ENCODE results near the gene SLC35E4.
A peak's percentile ranks its signal among the peaks of the same experiment; 100 is the strongest.
"Not testable (repeated sequence)": the region's sequence is repeated elsewhere in the genome, so short reads cannot be mapped to it uniquely, and the experiment has no call there.

SLC35E4 gene

DNA sequence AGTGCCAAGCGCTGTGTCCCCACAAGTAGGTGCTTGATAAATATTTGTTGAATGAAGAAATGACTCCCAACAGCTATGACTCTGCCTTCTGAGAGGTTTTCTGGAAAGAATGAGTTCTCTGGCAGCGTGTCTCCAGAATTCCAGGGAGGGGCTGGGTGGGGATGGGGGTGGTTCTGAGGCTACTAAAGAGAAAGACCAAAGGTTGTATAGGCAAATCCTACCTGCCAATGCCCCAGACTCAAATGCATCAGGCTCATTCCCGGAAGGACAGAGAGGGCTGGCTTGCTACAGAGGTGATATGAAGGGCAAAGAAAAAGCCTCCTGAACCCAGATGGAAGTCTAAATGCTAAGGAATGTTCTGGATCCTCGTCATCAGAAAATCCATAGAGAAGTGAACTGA lies 30.2 kb downstream of the SLC35E4 start:
- Histone ChIP-seq H3K27me3 (ENCODE audit: control insufficient read depth in 5 of 5, insufficient read depth in 4 of 5, low read length in 5 of 5) (no peaks in the 10 kb centered on the region), H3K4me3 (ENCODE audit: low read depth in 1 of 5, low read length in 5 of 5) (no peak overlapping the region), H3K27ac (ENCODE audit: low read depth, low read length) (no peak overlapping the region), H3K4me1 (ENCODE audit: control insufficient read depth in 5 of 5, insufficient read depth in 5 of 5, low read length in 5 of 5) (peaks cover 2 to 24% (median 18%) of the 10 kb centered on the region in 5 donors), H3K9ac (ENCODE audit: low read length in 5 of 5) (no peak overlapping the region), H3K9me3 (ENCODE audit: control insufficient read depth in 5 of 5, low read length in 5 of 5) (no peaks in the 10 kb centered on the region), H3K36me3 (ENCODE audit: control insufficient read depth in 5 of 5, insufficient read depth in 5 of 5, low read length in 5 of 5) (peaks cover 0 to 28% (median 20%) of the 10 kb centered on the region in 5 donors)

DNA sequence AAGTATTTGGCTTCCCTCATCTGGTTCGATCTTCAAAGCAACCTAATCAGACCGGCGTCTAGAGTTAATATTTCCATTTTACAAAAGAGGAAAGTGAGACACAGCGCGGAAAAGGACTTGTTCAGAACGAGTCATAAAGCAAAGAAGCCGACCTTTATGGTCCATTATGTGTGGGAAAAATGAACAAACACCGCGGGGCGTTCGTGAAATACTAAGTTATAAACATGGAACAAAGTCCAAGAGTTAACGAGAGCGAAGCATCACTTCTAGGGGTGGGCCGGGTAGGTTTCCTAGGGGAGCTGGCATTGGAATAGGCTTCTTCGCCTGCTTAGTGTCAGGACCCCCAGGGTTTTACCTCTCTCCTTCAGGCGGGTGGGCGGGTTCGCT lies 31.5 kb downstream of the SLC35E4 start:
- H3K4me3 ChIP-seq (ENCODE audit: low read depth in 1 of 5, low read length in 5 of 5) = peak overlapping the region; percentile 88 to 96 (median 91)
- no peaks in the 10 kb centered on the region for H3K9me3 ChIP-seq (ENCODE audit: control insufficient read depth in 5 of 5, low read length in 5 of 5)
- peaks cover 2 to 24% (median 18%) of the 10 kb centered on the region in 5 donors for H3K4me1 ChIP-seq (ENCODE audit: control insufficient read depth in 5 of 5, insufficient read depth in 5 of 5, low read length in 5 of 5)
- H3K36me3 ChIP-seq (ENCODE audit: control insufficient read depth in 5 of 5, insufficient read depth in 5 of 5, low read length in 5 of 5) = peaks cover 0 to 22% (median 20%) of the 10 kb centered on the region in 5 donors
- peak overlapping the region; percentile 52 to 87 (median 73) for H3K9ac ChIP-seq (ENCODE audit: low read length in 5 of 5)
- H3K27me3 ChIP-seq (ENCODE audit: control insufficient read depth in 5 of 5, insufficient read depth in 4 of 5, low read length in 5 of 5) = no peaks in the 10 kb centered on the region
- H3K27ac ChIP-seq (ENCODE audit: low read depth, low read length) = peak overlapping the region; percentile 46

DNA sequence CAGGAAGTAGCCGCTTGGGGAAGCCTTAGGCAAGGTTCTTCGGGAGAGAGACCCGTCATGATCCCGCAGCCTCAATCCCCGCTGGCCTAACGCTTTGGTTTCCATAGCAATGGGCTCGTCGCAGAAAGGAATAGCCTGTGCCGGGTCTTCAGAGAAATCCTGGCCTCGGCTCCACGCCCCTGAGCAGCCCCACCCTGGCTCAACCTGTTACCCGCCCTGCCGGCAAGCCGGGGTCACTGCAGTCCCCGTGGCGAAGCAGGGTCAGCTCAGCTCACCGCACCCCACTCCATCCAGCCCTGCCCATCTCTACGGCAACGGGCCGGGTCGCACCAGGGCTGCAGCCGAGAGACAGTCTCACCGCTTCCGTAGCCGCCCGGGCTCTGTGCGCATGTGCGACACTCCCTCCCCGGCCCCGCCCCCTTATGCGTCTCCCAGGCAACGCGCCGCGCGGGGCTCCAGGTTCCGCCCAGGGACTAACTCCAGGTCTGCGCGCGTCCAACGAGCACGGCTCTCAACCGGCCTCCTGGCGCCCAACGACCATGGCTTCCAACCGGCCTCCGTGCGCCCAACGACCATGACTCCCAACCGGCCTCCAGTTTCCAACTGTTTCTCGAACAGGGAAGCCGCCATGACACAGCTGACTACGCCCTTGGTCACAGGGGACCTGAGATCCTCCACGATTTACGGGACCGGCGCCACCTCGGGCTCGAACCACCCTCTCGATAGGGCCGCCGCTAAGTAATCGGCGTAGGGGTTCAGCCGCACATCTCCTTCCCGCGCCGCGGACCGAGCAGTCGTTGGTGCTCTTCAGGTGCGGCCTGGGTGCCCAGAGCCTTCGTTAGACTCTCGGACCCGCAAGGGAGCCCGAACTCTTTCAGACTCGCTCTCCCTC lies 32.2 kb downstream of the SLC35E4 start, which contains the start of gene DUSP18:
DUSP18 (minus strand) TSS at position 382 of the 892 bp plus-strand sequence. CDS start 3,872 bp downstream, outside the sequence.
- H3K27ac ChIP-seq (ENCODE audit: low read depth, low read length) = peak within 1 kb of the TSS; percentile 46

DNA sequence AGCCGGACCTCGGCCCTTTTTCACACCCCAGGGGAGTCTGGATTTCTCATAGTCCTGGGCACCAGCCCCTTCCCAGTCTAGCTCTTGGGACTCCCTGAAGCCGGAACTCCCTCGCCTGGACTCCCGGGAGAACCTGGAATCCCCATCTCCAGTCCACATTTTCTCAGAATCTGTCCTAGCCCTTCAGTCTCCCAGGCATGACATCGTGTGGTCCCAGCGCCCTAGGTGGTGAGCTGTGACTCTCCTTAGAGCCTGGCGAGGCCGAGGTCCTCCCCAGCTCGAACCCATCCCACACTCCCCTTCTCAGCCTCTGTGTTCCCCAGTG lies 32.8 kb downstream of the SLC35E4 start:
- H3K36me3 ChIP-seq (ENCODE audit: control insufficient read depth in 5 of 5, insufficient read depth in 5 of 5, low read length in 5 of 5) = peaks cover 0 to 11% (median 10%) of the 10 kb centered on the region in 5 donors
- no peaks in the 10 kb centered on the region for H3K27me3 ChIP-seq (ENCODE audit: control insufficient read depth in 5 of 5, insufficient read depth in 4 of 5, low read length in 5 of 5)
- peak overlapping the region in 4 of 5 donors; percentile 52 to 87 (median 71) for H3K9ac ChIP-seq (ENCODE audit: low read length in 5 of 5)
- no peaks in the 10 kb centered on the region for H3K9me3 ChIP-seq (ENCODE audit: control insufficient read depth in 5 of 5, low read length in 5 of 5)
- H3K27ac ChIP-seq (ENCODE audit: low read depth, low read length) = peak overlapping the region; percentile 46
- H3K4me1 ChIP-seq (ENCODE audit: control insufficient read depth in 5 of 5, insufficient read depth in 5 of 5, low read length in 5 of 5) = peaks cover 2 to 24% (median 18%) of the 10 kb centered on the region in 5 donors
- H3K4me3 ChIP-seq (ENCODE audit: low read depth in 1 of 5, low read length in 5 of 5) = peak overlapping the region; percentile 70 to 96 (median 90)

More for the DNA sequence above, 32.2 kb downstream of the SLC35E4 start, which contains the start of gene DUSP18:
- H3K4me3 ChIP-seq (ENCODE audit: low read depth in 1 of 5, low read length in 5 of 5) = peak within 1 kb of the TSS; percentile 88 to 96 (median 91)
- peaks cover 2 to 24% (median 18%) of the 10 kb centered on the region in 5 donors for H3K4me1 ChIP-seq (ENCODE audit: control insufficient read depth in 5 of 5, insufficient read depth in 5 of 5, low read length in 5 of 5)
- no peaks in the 10 kb centered on the region for H3K27me3 ChIP-seq (ENCODE audit: control insufficient read depth in 5 of 5, insufficient read depth in 4 of 5, low read length in 5 of 5)
- peak within 1 kb of the TSS; percentile 52 to 87 (median 73) for H3K9ac ChIP-seq (ENCODE audit: low read length in 5 of 5)
- peaks cover 0 to 17% (median 16%) of the 10 kb centered on the region in 5 donors for H3K36me3 ChIP-seq (ENCODE audit: control insufficient read depth in 5 of 5, insufficient read depth in 5 of 5, low read length in 5 of 5)
- H3K9me3 ChIP-seq (ENCODE audit: control insufficient read depth in 5 of 5, low read length in 5 of 5) = no peaks in the 10 kb centered on the region

DNA sequence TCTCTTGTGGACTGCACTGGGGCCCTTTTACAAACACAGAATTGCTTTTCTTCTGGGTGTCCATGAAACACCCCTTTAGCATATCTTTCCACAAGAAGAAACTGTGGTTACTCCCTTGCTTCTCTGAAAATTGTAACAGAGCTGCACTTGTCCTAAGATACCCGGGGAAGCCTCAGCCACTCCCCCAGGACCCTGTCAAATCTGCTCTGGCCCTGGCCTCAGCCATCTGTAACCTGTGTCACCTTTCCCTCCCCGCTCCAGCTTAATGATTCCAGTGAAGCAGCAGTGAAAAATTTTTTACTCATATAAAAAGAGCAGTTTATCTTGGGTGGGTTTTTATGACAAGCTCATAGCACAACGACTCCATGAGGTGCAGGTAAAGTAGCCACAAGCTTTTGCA lies 35.5 kb downstream of the SLC35E4 start:
- Histone ChIP-seq H3K9me3 (ENCODE audit: control insufficient read depth in 5 of 5, low read length in 5 of 5) (no peaks in the 10 kb centered on the region), H3K9ac (ENCODE audit: low read length in 5 of 5) (no peak overlapping the region), H3K4me3 (ENCODE audit: low read depth in 1 of 5, low read length in 5 of 5) (no peak overlapping the region), H3K4me1 (ENCODE audit: control insufficient read depth in 5 of 5, insufficient read depth in 5 of 5, low read length in 5 of 5) (peaks cover 2 to 22% (median 18%) of the 10 kb centered on the region in 5 donors), H3K27me3 (ENCODE audit: control insufficient read depth in 5 of 5, insufficient read depth in 4 of 5, low read length in 5 of 5) (peaks cover 0 to 12% (median 5%) of the 10 kb centered on the region in 5 donors), H3K36me3 (ENCODE audit: control insufficient read depth in 5 of 5, insufficient read depth in 5 of 5, low read length in 5 of 5) (no peaks in the 10 kb centered on the region), H3K27ac (ENCODE audit: low read depth, low read length) (no peak overlapping the region)

DNA sequence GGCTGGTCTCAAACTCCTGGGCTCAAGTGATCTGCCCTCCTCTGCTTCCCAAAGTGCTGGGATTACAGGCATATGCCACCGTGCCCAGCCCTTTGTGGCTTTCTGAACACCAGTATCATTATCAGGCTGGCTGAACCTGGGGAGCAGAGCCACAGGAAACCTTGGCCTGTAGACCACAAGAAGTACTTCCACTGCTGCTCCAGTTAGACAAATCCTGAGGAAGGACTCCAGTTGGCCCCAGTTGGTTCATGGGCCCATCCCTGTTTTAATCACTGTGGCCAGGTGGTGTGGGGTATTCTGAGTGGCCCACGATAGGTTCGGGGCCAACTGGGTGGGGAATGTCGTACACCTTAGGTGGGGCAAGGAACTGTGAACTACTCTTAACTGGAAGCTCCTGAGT lies 37.6 kb downstream of the SLC35E4 start:
- no peaks in the 10 kb centered on the region for H3K9me3 ChIP-seq (ENCODE audit: control insufficient read depth in 5 of 5, low read length in 5 of 5)
- no peak overlapping the region for H3K9ac ChIP-seq (ENCODE audit: low read length in 5 of 5)
- H3K27ac ChIP-seq (ENCODE audit: low read depth, low read length) = no peak overlapping the region
- H3K4me1 ChIP-seq (ENCODE audit: control insufficient read depth in 5 of 5, insufficient read depth in 5 of 5, low read length in 5 of 5) = peaks cover 0 to 5% (median 5%) of the 10 kb centered on the region in 5 donors
- peaks cover 0 to 14% (median 5%) of the 10 kb centered on the region in 5 donors for H3K27me3 ChIP-seq (ENCODE audit: control insufficient read depth in 5 of 5, insufficient read depth in 4 of 5, low read length in 5 of 5)
- no peaks in the 10 kb centered on the region for H3K36me3 ChIP-seq (ENCODE audit: control insufficient read depth in 5 of 5, insufficient read depth in 5 of 5, low read length in 5 of 5)
- no peak overlapping the region for H3K4me3 ChIP-seq (ENCODE audit: low read depth in 1 of 5, low read length in 5 of 5)

DNA sequence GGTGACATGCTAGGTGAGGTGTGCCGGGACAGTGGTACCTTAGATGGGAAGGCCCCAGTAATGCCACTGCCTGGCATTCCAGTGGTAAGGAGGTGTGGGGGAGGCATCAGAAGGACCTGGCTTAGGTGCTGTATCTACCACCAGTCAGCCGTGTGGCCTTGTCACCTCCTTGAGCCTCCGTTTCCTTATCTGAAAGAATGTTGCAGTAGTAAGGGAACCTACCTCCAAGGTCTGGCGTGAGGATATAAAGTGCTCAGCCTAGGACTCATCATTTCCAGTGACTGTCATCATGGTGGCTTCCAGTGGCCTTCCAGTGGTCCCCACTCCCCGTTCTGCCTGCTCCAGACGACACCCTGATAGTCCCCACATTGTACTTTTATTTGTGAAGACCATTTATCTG lies 38.9 kb downstream of the SLC35E4 start:
- no peak overlapping the region for H3K4me3 ChIP-seq (ENCODE audit: low read depth in 1 of 5, low read length in 5 of 5)
- no peaks in the 10 kb centered on the region for H3K36me3 ChIP-seq (ENCODE audit: control insufficient read depth in 5 of 5, insufficient read depth in 5 of 5, low read length in 5 of 5)
- peaks cover 0 to 15% (median 5%) of the 10 kb centered on the region in 5 donors for H3K27me3 ChIP-seq (ENCODE audit: control insufficient read depth in 5 of 5, insufficient read depth in 4 of 5, low read length in 5 of 5)
- no peaks in the 10 kb centered on the region for H3K4me1 ChIP-seq (ENCODE audit: control insufficient read depth in 5 of 5, insufficient read depth in 5 of 5, low read length in 5 of 5)
- no peak overlapping the region for H3K27ac ChIP-seq (ENCODE audit: low read depth, low read length)
- no peaks in the 10 kb centered on the region for H3K9me3 ChIP-seq (ENCODE audit: control insufficient read depth in 5 of 5, low read length in 5 of 5)
- H3K9ac ChIP-seq (ENCODE audit: low read length in 5 of 5) = no peak overlapping the region

DNA sequence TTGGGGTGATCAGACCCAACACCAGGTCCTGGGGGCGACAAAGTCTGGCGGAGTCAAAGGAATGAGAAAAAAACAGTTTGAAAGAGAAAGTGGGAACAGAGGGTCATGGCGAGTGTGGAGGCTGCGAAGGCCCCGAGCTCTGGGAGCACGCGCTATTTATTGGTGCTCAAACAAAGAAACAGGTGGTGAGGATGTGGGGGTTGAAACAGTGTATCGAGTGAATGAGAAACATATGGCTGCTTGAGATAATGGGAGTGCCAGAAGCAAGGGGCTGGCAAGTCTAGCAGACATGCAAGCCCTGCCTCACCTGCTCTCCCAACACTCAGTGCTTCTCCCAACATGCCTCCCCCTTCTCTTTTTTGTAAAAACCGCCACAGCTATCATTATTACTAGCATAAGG lies 39.9 kb downstream of the SLC35E4 start:
- Histone ChIP-seq H3K9me3 (ENCODE audit: control insufficient read depth in 5 of 5, low read length in 5 of 5) (no peaks in the 10 kb centered on the region), H3K4me3 (ENCODE audit: low read depth in 1 of 5, low read length in 5 of 5) (no peak overlapping the region), H3K36me3 (ENCODE audit: control insufficient read depth in 5 of 5, insufficient read depth in 5 of 5, low read length in 5 of 5) (no peaks in the 10 kb centered on the region), H3K4me1 (ENCODE audit: control insufficient read depth in 5 of 5, insufficient read depth in 5 of 5, low read length in 5 of 5) (no peaks in the 10 kb centered on the region), H3K9ac (ENCODE audit: low read length in 5 of 5) (no peak overlapping the region), H3K27ac (ENCODE audit: low read depth, low read length) (no peak overlapping the region), H3K27me3 (ENCODE audit: control insufficient read depth in 5 of 5, insufficient read depth in 4 of 5, low read length in 5 of 5) (peaks cover 0 to 15% (median 5%) of the 10 kb centered on the region in 5 donors)

DNA sequence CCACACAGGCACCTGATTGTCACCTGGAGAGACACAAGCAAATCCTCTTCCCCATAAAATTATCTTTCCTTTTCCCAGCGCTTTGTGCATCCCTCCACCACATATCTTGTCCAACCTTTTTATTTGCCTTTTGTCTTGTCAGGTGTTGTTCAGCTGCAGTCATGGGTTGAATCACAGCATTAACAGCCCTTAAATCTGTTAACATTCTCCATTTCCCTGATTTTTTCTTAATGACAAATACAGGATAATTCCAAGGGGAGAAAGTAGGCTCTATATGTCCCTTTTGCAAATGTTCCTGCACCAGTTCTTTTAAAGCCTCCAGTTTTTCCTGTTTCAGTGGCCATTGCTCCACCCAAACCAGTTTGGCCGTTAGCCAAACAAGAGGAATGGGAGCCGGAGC lies 41.0 kb downstream of the SLC35E4 start:
- H3K9ac ChIP-seq (ENCODE audit: low read length in 5 of 5); H3K36me3 ChIP-seq (ENCODE audit: control insufficient read depth in 5 of 5, insufficient read depth in 5 of 5, low read length in 5 of 5); H3K4me3 ChIP-seq (ENCODE audit: low read depth in 1 of 5, low read length in 5 of 5); H3K9me3 ChIP-seq (ENCODE audit: control insufficient read depth in 5 of 5, low read length in 5 of 5); H3K4me1 ChIP-seq (ENCODE audit: control insufficient read depth in 5 of 5, insufficient read depth in 5 of 5, low read length in 5 of 5); H3K27ac ChIP-seq (ENCODE audit: low read depth, low read length): not testable (repeated sequence)
- peaks cover 0 to 15% (median 5%) of the 10 kb centered on the region in 5 donors for H3K27me3 ChIP-seq (ENCODE audit: control insufficient read depth in 5 of 5, insufficient read depth in 4 of 5, low read length in 5 of 5)

DNA sequence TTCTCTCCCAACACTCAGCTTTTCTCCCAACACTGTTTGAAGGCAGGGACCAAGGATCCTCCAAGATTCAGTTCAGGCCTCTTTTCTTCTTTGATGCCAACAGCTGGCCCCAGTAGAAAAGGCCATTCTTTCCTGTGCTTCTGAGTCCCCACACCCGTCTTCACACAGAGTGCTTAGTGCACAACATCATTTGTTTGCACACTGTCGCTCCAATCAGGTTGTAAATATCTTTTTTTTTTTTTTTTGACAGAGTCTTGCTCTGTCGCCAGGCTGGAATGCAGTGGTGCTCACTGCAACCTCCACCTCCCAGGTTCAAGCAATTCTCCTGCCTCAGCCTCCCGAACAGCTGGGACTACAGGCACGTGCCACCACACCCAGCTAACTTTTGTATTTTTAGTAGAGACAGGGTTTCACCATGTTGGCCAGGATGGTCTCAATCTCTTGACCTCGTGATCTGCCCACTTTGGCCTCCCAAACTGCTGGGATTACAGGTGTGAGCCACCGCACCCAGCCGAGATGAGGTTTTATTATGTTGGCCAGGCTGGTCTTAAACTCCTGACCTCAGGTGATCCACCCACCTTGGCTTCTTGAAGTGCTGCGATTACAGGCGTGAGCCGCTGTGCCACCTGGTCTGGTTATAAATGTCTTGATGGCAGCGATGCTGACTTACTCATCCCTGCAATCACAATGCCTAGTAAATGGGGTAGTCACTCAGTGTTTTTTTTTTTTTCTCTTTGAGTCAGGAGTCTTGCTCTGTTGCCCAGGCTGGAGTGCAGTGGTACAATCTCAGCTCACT lies 44.5 kb downstream of the SLC35E4 start:
- H3K9ac ChIP-seq (ENCODE audit: low read length in 5 of 5); H3K27ac ChIP-seq (ENCODE audit: low read depth, low read length); H3K27me3 ChIP-seq (ENCODE audit: control insufficient read depth in 5 of 5, insufficient read depth in 4 of 5, low read length in 5 of 5); H3K36me3 ChIP-seq (ENCODE audit: control insufficient read depth in 5 of 5, insufficient read depth in 5 of 5, low read length in 5 of 5); H3K4me1 ChIP-seq (ENCODE audit: control insufficient read depth in 5 of 5, insufficient read depth in 5 of 5, low read length in 5 of 5); H3K9me3 ChIP-seq (ENCODE audit: control insufficient read depth in 5 of 5, low read length in 5 of 5); H3K4me3 ChIP-seq (ENCODE audit: low read depth in 1 of 5, low read length in 5 of 5): not testable (repeated sequence)

All from subcutaneous abdominal adipose tissue (tissue), 5 donors.